PC-9 (cell line): ENCODE data around the gene FUT3. TPM values are rescaled to one million over a fixed set of nuclear protein-coding genes. Genes with fewer than 3 reads are reported as not detected.

Experiments
- BruUV-seq: library from RNA; stranded (reverse); fragments of 400-500 nt; replicated peaks from 2 replicates; lab custom pipeline; 2021; lab: Mats Ljungman, UMichigan
- CTCF ChIA-PET: fragments of 300-600 bp; sonication (Branson Sonifier 250); formaldehyde crosslinking; loops from one replicate; lab custom pipeline; 2022; ENCODE audit warnings: antibody characterized with exemption; lab: Charles Lee
- POLR2A ChIA-PET: fragments of 300-600 bp; sonication (Branson Sonifier 250); formaldehyde crosslinking; loops from one replicate; lab custom pipeline; 2022; ENCODE audit warnings: antibody characterized with exemption; ENCODE audit not compliant: unreplicated experiment; lab: Charles Lee
- DNase-seq, 2 experiments: peaks; one replicate each; pipeline versions ENCODE4 v3.0.0 to v3.0.0-alpha.2; 2015 to 2022; ENCODE audit warnings: mixed read lengths in 1 of 2
- H2AFZ ChIP-seq: fragments of 200-600 bp; sonication (generic); 2 replicates; pipeline ENCODE4 v1.8.1; 2017; ENCODE audit warnings: antibody characterized with exemption
- H3F3A ChIP-seq: fragments of 200-600 bp; sonication (generic); 2 replicates; pipeline ENCODE4 v1.8.1; 2017; ENCODE audit warnings: antibody characterized with exemption, mild to moderate bottlenecking, low read depth; ENCODE audit not compliant: insufficient read depth
- H3K27ac ChIP-seq: fragments of 200-600 bp; sonication (generic); 2 replicates; pipeline ENCODE4 v1.6.1; 2016; ENCODE audit warnings: mixed run types
- H3K27me3 ChIP-seq: fragments of 200-600 bp; sonication (generic); 2 replicates; pipeline ENCODE4 v1.6.1; 2016; ENCODE audit warnings: low read depth, mixed run types; ENCODE audit not compliant: insufficient read depth
- H3K36me3 ChIP-seq: fragments of 200-600 bp; sonication (generic); 2 replicates; pipeline ENCODE4 v1.6.1; 2016; ENCODE audit warnings: low read depth, mixed run types
- H3K4me1 ChIP-seq: fragments of 200-600 bp; sonication (generic); replicated peaks from 2 replicates; pipeline ENCODE4 v1.6.1; 2016; ENCODE audit warnings: mixed run types; ENCODE audit not compliant: insufficient read depth
- H3K4me2 ChIP-seq: fragments of 200-600 bp; sonication (generic); 2 replicates; pipeline ENCODE4 v1.6.1; 2017; ENCODE audit warnings: mixed run types
- H3K4me3 ChIP-seq: fragments of 200-600 bp; sonication (generic); 2 replicates; pipeline ENCODE4 v1.6.1; 2016; ENCODE audit warnings: mixed run types
- H3K79me2 ChIP-seq: fragments of 200-600 bp; sonication (generic); 2 replicates; pipeline ENCODE4 v1.6.1; 2017; ENCODE audit warnings: low read depth, mixed run types
- H3K9me2 ChIP-seq: fragments of 200-600 bp; sonication (generic); 2 replicates; pipeline ENCODE4 v1.8.1; 2017; ENCODE audit warnings: mild to moderate bottlenecking; ENCODE audit not compliant: insufficient read depth
- H3K9me3 ChIP-seq: fragments of 200-600 bp; sonication (generic); 2 replicates; pipeline ENCODE4 v1.8.1; 2016; ENCODE audit warnings: low read depth; ENCODE audit not compliant: insufficient read depth
- H4K20me1 ChIP-seq: fragments of 200-600 bp; sonication (generic); 2 replicates; pipeline ENCODE4 v1.8.1; 2017; ENCODE audit not compliant: insufficient read depth
- CTCF ChIP-seq: fragments of 200-600 bp; sonication (generic); conservative IDR thresholded peaks from 2 replicates; pipeline ENCODE4 v1.6.1; 2017; ENCODE audit warnings: mixed run types, antibody characterized with exemption, mild to moderate bottlenecking, moderate library complexity
- EZH2 ChIP-seq: fragments of 200-600 bp; sonication (generic); IDR thresholded peaks from 2 replicates; pipeline ENCODE4 v1.8.0; 2017; ENCODE audit warnings: antibody characterized with exemption, low read depth
- intact Hi-C: fragments of 100-400 bp; cut with micrococcal nuclease; formaldehyde crosslinking; loops from one replicate; pipeline ENCODE4 v1.10.0; 2022; ENCODE audit not compliant: unreplicated experiment
- total RNA-seq: library from RNA; stranded (reverse); gene quantifications from 2 replicates; pipeline ENCODE4 v1.2.3, GENCODE V29; 2021

The FUT3 gene
- total RNA-seq, 1 experiment from 2014 or later, result 28.5 TPM

DNA sequence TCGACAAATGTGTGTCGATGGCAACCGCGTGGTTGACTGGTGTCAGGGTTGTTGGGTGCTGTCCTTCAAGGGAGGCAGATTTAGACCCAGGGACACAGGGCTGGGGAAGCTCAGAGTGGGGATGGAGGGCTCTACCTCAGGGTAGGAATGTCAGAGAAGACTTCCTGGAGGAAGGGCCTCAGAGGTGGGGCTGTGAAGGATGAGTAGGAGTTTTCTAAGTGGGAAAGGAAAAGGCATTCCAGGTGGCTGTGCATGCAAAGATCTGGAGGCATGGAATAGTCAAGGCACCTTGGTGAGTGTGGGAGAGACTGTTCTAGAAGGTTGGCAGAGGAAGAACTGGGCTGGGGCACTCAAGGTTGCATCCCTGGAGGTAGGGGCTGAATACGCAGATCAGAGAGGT is 44.3 kb downstream of the FUT3 start:
- H3K36me3 ChIP-seq, result no peaks in the 10 kb centered on the region
- CTCF ChIA-PET, result interaction anchor here (0.6 to 0.7 kb wide), 2 partner anchors 215 to 804 kb away, joined by 3 to 4 read pairs; no protein-coding TSS in a partner anchor

GRCh38 chr19:5806133-5806489 is 45.1 kb downstream of the FUT3 start:
- Histone ChIP-seq H3K4me1 (no peaks in the 10 kb centered on the region), H3K9me3 (no peaks in the 10 kb centered on the region), H2AFZ (no peak overlapping the region), H3K27ac (no peak overlapping the region), H3K4me3 (no peak overlapping the region), H3K36me3 (no peaks in the 10 kb centered on the region), H3K27me3 (0 out of 2 replicates have a peak, but pooled peaks cover 8% of the 10 kb centered on the region), H3F3A (no peaks in the 10 kb centered on the region; the same call in 1 of the 2 replicates), H3K79me2 (no peaks in the 10 kb centered on the region), H4K20me1 (no peaks in the 10 kb centered on the region), H3K9me2 (no peaks in the 10 kb centered on the region), H3K4me2 (no peak overlapping the region)
- ChIA-PET POLR2A (no interaction called here), CTCF (no interaction called here)
- TF ChIP-seq CTCF (peak; percentile 41), EZH2 (no peak)
- intact Hi-C loops, result loop anchor here (10.0 kb wide), 2 partner anchors 179 to 219 kb away; no protein-coding TSS in a partner anchor
- no TSS peak for BruUV-seq
- DNase-seq, result no peak

More for the DNA sequence above, 44.3 kb downstream of the FUT3 start:
- H3K9me2 ChIP-seq, result no peaks in the 10 kb centered on the region
- no TSS peak for BruUV-seq
- intact Hi-C loops, result loop anchor here (10.0 kb wide), 2 partner anchors 178 to 218 kb away; no protein-coding TSS in a partner anchor
- H3F3A ChIP-seq, result no peaks in the 10 kb centered on the region; the same call in 1 of the 2 replicates
- POLR2A ChIA-PET, result no interaction called here
- no peak for DNase-seq
- H3K4me1 ChIP-seq, result no peaks in the 10 kb centered on the region
- 0 out of 2 replicates have a peak, but pooled peaks cover 8% of the 10 kb centered on the region for H3K27me3 ChIP-seq
- H3K4me3 ChIP-seq, result no peak overlapping the region
- H3K27ac ChIP-seq, result no peak overlapping the region
- no peaks in the 10 kb centered on the region for H3K79me2 ChIP-seq
- no peaks in the 10 kb centered on the region for H4K20me1 ChIP-seq
- TF ChIP-seq EZH2 (no peak), CTCF (no peak)
- H2AFZ ChIP-seq, result no peak overlapping the region
- no peak overlapping the region for H3K4me2 ChIP-seq
- no peaks in the 10 kb centered on the region for H3K9me3 ChIP-seq

DNA sequence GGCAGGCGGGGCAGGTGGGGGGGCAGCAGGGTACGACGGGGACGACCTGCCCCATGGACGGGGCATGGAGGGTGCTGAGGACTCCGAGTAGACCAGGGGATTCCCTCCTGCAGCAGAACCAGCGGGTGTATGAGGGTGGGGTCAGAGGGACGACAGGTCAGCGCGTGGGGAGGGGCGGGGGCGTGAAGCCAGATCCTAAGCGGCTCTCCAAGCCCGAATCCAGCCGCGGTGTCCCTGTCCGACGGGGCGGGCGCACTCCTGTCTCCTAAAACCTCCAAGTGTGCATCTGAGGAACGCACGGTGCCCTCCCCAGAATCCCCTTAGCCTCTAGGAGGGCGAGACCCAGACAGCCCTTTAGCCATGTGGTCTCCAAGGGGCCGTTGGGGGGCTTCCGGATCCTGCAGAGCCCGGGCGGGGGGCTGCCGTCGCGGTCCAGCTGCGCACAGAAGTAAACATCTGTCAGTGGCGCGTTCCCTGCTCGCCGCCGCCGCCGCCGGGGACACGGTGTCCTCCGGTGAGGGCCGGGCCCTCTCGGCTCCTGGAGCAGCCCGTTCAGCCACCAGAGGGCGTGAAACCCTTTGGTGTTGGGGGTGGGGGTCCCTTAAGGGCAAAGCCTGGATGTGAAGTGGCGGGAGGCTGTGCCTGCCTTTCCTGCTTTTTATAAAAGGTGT is 45.7 kb downstream of the FUT3 start:
- H3K4me1 ChIP-seq, result no peaks in the 10 kb centered on the region
- no peak overlapping the region for H2AFZ ChIP-seq
- CTCF ChIA-PET, result no interaction called here
- no peak overlapping the region for H3K27ac ChIP-seq
- H4K20me1 ChIP-seq, result no peaks in the 10 kb centered on the region
- intact Hi-C loops, result loop anchor here (10.0 kb wide), 2 partner anchors 179 to 219 kb away; no protein-coding TSS in a partner anchor
- H3K79me2 ChIP-seq, result no peaks in the 10 kb centered on the region
- TF ChIP-seq CTCF (peak; percentile 75), EZH2 (peak; percentile 89; the same call in 1 of the 2 replicates)
- no peaks in the 10 kb centered on the region; the same call in 1 of the 2 replicates for H3F3A ChIP-seq
- DNase-seq, result peak; percentile 42 to 72
- no peaks in the 10 kb centered on the region for H3K9me3 ChIP-seq
- no peaks in the 10 kb centered on the region for H3K9me2 ChIP-seq
- H3K4me3 ChIP-seq, result peak overlapping the region; percentile 33; the same call in 1 of the 2 replicates
- POLR2A ChIA-PET, result no interaction called here
- H3K4me2 ChIP-seq, result peak overlapping the region; percentile 38; the same call in 1 of the 2 replicates
- no peaks in the 10 kb centered on the region for H3K36me3 ChIP-seq
- 0 out of 2 replicates have a peak, but pooled peaks cover 8% of the 10 kb centered on the region for H3K27me3 ChIP-seq
- BruUV-seq, result no TSS peak
